RWPE1 (cell line): ENCODE data around the gene ALOX15B.
"Not testable (repeated sequence)": the region's sequence is repeated elsewhere in the genome, so short reads cannot be mapped to it uniquely, and the experiment has no call there.

Source experiments
- CTCF ChIA-PET: fragments of 350-600 bp; sonication (Branson Sonifier 250); formaldehyde crosslinking; extraction: SDS; loops from one replicate; lab custom pipeline; 2021; lab: Yijun Ruan, JAX
- POLR2A ChIA-PET: fragments of 400-600 bp; formaldehyde crosslinking; extraction: SDS; loops from one replicate; lab custom pipeline; 2020; ENCODE audit warnings: antibody characterized with exemption; ENCODE audit not compliant: low non-redundant PET; lab: Yijun Ruan, JAX
- DNase-seq: peaks from one replicate; pipeline ENCODE4 v3.0.0; 2012; ENCODE audit warnings: low spot score
- H3K27ac ChIP-seq: fragments of 450-650 bp; 2 replicates; pipeline ENCODE4 v1.5.1; 2017
- TF ChIP-seq, protein P1 (sequence below): fragments of 450-650 bp; conservative IDR thresholded peaks from 2 replicates; pipeline ENCODE4 v1.5.1; 2017; ENCODE audit warnings: low read depth, mild to moderate bottlenecking

Gene ALOX15B

DNA sequence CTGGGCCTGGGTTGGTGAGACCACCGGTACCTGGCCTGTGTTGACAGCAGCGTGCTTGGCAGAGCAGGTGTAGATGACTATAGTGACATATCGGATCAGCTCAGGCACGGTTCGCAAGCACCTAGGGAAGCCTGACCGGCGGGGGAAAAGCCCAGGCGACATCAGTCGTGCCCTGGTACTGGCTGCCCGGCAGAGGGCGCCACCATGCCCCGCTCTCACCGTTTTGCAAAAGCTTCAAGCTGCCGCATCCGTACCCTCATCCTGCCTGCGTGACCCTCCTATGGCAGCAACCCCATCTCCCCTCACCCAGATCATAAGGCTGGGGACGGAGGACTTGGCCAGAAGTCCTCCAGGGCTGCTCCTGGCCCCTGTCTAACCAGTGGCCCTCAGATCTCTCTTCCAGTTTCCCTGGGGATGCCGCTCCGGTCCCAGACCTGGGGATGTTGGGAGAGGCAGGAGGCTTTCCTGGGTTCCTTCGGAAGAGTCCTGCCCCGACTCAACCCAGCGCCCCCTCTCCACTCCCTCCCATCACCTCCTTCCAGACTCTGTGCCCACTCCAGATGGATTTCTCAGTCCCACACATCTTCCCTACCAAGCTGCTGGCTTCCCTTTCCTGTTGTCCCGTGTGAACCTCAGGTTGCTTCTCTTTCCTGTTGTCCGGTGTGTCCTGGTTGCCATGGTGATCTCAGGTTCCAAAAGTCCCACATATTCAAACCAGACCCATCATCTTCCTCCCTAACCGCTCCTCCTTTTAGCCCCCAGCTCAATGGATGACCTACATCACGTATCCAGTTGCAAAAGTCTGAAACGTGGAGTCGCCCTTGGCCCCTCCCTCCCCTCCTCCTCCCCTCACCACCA lies 35.0 kb downstream of the ALOX15B start:
- peak overlapping the region; percentile 30; the same call in 1 of the 2 replicates for H3K27ac ChIP-seq
- ChIA-PET POLR2A (interaction anchor here (0.6 kb wide), 1 partner anchor 22 kb away, joined by 5 read pairs; no protein-coding TSS in a partner anchor), CTCF (interaction anchor here (0.5 to 2.8 kb wide), 29 partner anchors 8 to 1994 kb away, joined by 3 to 48 read pairs (median 4); partner anchors contain the start of genes ALOX12B and ALOXE3)
- TF ChIP-seq, protein P1, sequence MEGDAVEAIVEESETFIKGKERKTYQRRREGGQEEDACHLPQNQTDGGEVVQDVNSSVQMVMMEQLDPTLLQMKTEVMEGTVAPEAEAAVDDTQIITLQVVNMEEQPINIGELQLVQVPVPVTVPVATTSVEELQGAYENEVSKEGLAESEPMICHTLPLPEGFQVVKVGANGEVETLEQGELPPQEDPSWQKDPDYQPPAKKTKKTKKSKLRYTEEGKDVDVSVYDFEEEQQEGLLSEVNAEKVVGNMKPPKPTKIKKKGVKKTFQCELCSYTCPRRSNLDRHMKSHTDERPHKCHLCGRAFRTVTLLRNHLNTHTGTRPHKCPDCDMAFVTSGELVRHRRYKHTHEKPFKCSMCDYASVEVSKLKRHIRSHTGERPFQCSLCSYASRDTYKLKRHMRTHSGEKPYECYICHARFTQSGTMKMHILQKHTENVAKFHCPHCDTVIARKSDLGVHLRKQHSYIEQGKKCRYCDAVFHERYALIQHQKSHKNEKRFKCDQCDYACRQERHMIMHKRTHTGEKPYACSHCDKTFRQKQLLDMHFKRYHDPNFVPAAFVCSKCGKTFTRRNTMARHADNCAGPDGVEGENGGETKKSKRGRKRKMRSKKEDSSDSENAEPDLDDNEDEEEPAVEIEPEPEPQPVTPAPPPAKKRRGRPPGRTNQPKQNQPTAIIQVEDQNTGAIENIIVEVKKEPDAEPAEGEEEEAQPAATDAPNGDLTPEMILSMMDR = peak; percentile 81
- DNase-seq = peak; percentile 66

DNA sequence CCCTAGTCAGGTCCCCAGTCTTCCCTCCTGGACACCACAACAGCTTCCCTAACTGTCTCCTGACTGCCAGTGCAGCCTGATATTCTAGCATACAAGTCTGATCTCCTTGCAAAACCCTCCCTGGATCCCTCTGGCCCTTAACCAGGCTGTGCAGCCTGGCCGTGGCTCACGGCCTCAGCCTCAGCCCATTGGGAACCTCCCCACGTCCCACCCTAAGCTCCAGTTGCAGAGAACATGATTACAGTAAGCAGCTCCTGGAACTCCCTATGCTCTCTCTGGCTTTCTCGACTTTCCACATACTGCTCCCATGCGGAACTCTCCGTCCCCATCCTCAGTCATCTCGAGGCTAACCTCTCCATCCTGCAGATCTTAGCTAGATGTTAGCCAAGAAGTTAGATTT lies 35.7 kb downstream of the ALOX15B start:
- ChIA-PET POLR2A (no interaction called here), CTCF (interaction anchor here (0.5 to 2.8 kb wide), 15 partner anchors 8 to 148 kb away, joined by 3 to 48 read pairs (median 5); partner anchors contain the start of genes ALOX12B and ALOXE3)
- TF ChIP-seq, protein P1 = no peak
- no peak for DNase-seq
- no peak overlapping the region for H3K27ac ChIP-seq

DNA sequence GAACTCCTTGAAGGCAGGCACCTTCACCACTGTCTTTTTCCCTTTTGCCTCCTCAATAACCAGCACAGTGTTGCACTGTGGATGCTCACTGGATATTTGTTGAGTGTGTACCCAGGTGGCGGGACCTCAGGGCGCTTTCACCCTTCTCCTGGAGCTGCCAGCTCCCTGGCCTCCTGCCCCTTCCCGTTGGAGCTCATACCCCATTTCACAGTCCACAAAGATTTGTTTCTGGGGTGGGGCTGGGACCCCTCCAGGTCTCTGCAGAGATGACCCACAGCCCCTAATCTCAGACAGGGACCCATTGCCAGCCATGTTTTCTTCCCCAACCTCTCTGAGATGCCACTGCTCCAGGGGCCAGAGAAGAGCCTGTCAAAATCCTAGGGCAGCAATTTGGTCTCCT lies 36.2 kb downstream of the ALOX15B start:
- CTCF ChIA-PET = interaction anchor here (0.8 to 2.8 kb wide), 5 partner anchors 14 to 161 kb away, joined by 3 to 48 read pairs (median 16); partner anchors contain the start of gene ALOXE3
- no peak for DNase-seq
- POLR2A ChIA-PET = no interaction called here
- TF ChIP-seq, protein P1 = no peak
- H3K27ac ChIP-seq = no peak overlapping the region

DNA sequence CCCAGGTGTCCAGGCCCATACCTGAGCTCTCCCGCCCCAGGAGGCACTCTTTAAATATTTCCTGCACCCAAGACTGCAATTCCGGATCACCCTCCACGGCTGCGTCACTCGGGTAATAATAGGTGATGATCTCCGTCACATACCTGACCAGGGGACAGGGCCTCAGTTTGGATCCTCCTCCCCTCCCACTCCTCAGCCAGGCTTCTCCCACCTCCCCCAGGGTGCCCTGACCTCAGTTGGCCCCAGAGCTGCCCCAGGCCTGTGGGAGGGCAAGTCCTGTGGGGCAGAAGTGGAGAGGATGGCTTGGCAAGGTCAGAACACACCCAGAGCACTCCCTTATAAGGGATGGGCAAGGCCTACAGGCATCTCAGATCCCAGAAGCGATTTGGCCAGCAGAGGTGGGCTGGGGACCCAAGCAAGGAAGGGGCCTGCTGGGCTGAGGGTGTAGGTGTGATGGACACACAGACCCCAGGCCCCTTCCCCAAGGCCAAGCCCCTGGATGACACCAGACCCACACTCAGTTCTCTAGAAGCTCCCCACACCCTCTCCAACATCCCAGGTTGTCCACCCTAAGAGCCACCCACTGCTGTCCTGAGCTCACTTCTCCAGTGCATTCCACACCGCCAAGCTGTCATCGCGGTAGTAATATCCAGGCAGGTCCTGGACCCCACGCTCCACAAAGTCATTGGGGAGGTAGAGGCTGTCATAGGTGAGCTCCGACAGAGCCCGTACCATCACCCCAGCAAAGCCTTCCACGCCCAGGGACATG lies 36.9 kb downstream of the ALOX15B start:
- no peak for DNase-seq
- ChIA-PET CTCF (interaction anchor here (0.8 to 2.8 kb wide), 3 partner anchors 35 to 162 kb away, joined by 4 to 48 read pairs (median 16); partner anchors contain the start of gene ALOXE3), POLR2A (no interaction called here)
- TF ChIP-seq, protein P1 = no peak
- H3K27ac ChIP-seq = no peak overlapping the region

DNA sequence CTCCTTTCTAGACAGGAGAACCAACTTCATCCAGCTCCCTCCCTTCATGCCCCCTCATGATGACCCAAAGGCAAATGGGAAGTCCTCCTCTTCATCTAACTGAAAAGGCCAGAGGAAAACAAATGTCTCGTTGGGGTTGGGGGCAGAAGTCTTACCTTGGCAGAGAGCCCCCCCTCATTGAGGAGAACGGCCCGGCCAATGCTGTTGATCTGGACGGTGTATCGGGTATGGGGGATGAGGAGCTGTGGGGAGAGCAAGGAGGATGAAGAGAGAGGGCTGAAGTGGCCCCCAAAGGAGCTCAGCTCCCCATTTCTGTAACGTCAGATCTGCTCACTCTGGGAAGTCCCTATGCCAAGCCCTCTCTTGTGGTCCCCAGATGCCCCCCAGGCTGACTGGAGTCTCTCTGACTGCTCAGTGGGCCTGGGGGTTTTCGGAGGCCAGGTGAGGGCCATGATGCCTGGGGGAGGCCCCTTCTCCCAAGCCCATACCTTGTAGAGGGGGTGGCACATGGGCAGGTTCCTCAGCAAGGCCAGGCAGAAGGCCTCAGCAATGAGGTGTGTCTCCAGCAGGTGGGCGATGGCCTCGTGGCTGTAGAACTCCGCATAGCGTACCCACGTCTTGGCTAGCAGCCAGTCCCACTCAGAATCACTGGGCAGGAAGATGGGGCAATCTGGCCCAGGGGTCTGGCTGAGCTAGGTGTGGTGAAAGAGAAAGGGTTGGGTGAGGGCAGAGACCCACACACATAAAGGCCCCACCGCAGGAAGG lies 37.8 kb downstream of the ALOX15B start:
- CTCF ChIA-PET = interaction anchor here (0.9 kb wide), 1 partner anchor 16 kb away, joined by 3 read pairs; no protein-coding TSS in a partner anchor
- TF ChIP-seq, protein P1 = no peak

DNA sequence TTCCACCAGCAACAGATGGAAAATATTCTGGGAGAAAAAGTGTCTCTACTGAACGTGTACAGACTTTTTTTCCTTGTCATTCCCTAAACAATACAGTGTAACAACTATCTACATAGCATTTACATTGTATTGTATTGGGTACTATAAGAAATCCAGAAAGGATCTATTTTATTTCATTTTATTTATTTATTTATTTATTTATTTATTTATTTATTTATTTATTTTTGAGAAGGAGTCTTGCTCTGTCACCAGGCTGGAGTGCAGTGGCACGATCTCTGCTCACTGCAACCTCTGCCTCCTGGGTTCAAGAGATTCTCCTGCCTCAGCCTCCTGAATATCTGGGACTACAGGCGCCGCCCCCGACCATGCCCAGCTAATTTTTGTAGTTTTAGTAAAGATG lies 39.1 kb downstream of the ALOX15B start:
- POLR2A ChIA-PET, H3K27ac ChIP-seq, DNase-seq: not testable (repeated sequence)
- CTCF ChIA-PET = interaction anchor here (0.8 to 0.9 kb wide), 2 partner anchors 17 to 32 kb away, joined by 3 read pairs; no protein-coding TSS in a partner anchor

More for the DNA sequence above, 37.8 kb downstream of the ALOX15B start:
- POLR2A ChIA-PET = no interaction called here
- no peak for DNase-seq
- no peak overlapping the region for H3K27ac ChIP-seq
